GM19351 (cell line): ENCODE data around the gene PDE7B.
A peak's percentile ranks its signal among the peaks of the same experiment; 100 is the strongest.

Source experiments
- ATAC-seq: cut with Tn5 transposase; IDR thresholded peaks from one replicate; pipeline ENCODE4 v1.9.1; 2021; ENCODE audit warnings: mild to moderate bottlenecking, moderate library complexity; ENCODE audit not compliant: unreplicated experiment

Gene PDE7B

GRCh38 chr6:135883536-135883935 lies 32.0 kb downstream of the PDE7B start:
- ATAC-seq: no peak

GRCh38 chr6:135884136-135884535 lies 32.6 kb downstream of the PDE7B start:
- ATAC-seq: no peak

GRCh38 chr6:135887069-135887468 lies 35.6 kb downstream of the PDE7B start:
- ATAC-seq: no peak

- no peak for ATAC-seq
These were observed 37.3 kb downstream of the PDE7B start for GRCh38 chr6:135888818-135889217.

- no peak for ATAC-seq
These were observed 39.4 kb downstream of the PDE7B start for GRCh38 chr6:135890876-135891275.

- no peak for ATAC-seq
These were observed 40.2 kb downstream of the PDE7B start for GRCh38 chr6:135891710-135892109.

GRCh38 chr6:135895231-135895911 lies 43.9 kb downstream of the PDE7B start:
- no peak for ATAC-seq

- no peak for ATAC-seq
These were observed 45.6 kb downstream of the PDE7B start for GRCh38 chr6:135897087-135897486.

GRCh38 chr6:135901774-135902524 lies 50.4 kb downstream of the PDE7B start:
- ATAC-seq: no peak

- ATAC-seq: no peak
These were observed 51.3 kb downstream of the PDE7B start for GRCh38 chr6:135902756-135903331.

- ATAC-seq: no peak
These were observed 53.2 kb downstream of the PDE7B start for GRCh38 chr6:135904666-135905065.

GRCh38 chr6:135905604-135906300 lies 54.3 kb downstream of the PDE7B start:
- ATAC-seq: no peak

GRCh38 chr6:135906542-135906941 lies 55.0 kb downstream of the PDE7B start:
- ATAC-seq: no peak

GRCh38 chr6:135906972-135907465 lies 55.5 kb downstream of the PDE7B start:
- no peak for ATAC-seq

- peak; percentile 82 for ATAC-seq
These were observed 58.4 kb downstream of the PDE7B start for GRCh38 chr6:135909737-135910387.

GRCh38 chr6:135910790-135911618 lies 59.5 kb downstream of the PDE7B start:
- no peak for ATAC-seq

GRCh38 chr6:135913785-135914184 lies 62.3 kb downstream of the PDE7B start:
- ATAC-seq: no peak

GRCh38 chr6:135919026-135919425 lies 67.5 kb downstream of the PDE7B start:
- no peak for ATAC-seq

GRCh38 chr6:135920689-135921088 lies 69.2 kb downstream of the PDE7B start:
- no peak for ATAC-seq

- ATAC-seq: no peak
These were observed 69.7 kb downstream of the PDE7B start for GRCh38 chr6:135921188-135921587.
